IMR-90 (cell line): ENCODE measurements around the gene UGGT1.

ENCODE experiments used
- CHD1 ChIP-seq: IDR thresholded peaks from 2 replicates; pipeline ENCODE4 v1.6.1; 2012; ENCODE audit warnings: low read depth, low read length, improper control_type of control experiment
- POLR2A ChIP-seq: IDR thresholded peaks from 2 replicates; pipeline ENCODE4 v1.6.1; 2012; ENCODE audit warnings: mild to moderate bottlenecking, low read depth, low read length

GRCh38 chr2:128137094-128137616, 46.2 kb downstream of the UGGT1 start:
- no peak for TF ChIP-seq POLR2A
- no peak for TF ChIP-seq CHD1
